GM12878 (cell line): ENCODE results near the gene BRD2. TPM values are rescaled to one million over a fixed set of nuclear protein-coding genes. Genes with fewer than 3 reads are reported as not detected.

ENCODE experiments used
- ATF7 ChIP-seq: fragments of 450-650 bp; IDR thresholded peaks from 2 replicates; pipeline ENCODE4 v1.6.1; 2016; ENCODE audit warnings: low read depth, mild to moderate bottlenecking
- CBX5 ChIP-seq: sonication (generic); IDR thresholded peaks from 2 replicates; pipeline ENCODE4 v1.6.1; 2016; ENCODE audit warnings: low read depth, moderate library complexity, mild to moderate bottlenecking, inconsistent platforms
- E2F4 ChIP-seq: IDR thresholded peaks from 2 replicates; pipeline ENCODE4 v1.6.1; 2012; ENCODE audit warnings: low read depth, low read length, improper control_type of control experiment
- EZH2 ChIP-seq: IDR thresholded peaks from 2 replicates; pipeline ENCODE4 v1.6.1; 2012; ENCODE audit warnings: low read depth, mild to moderate bottlenecking, control low read depth, inconsistent platforms, low read length, borderline replicate concordance; ENCODE audit not compliant: control insufficient read depth
- GATAD2B ChIP-seq: fragments of 450-650 bp; conservative IDR thresholded peaks from 2 replicates; pipeline ENCODE4 v1.6.1; 2017; ENCODE audit warnings: low read depth, mild to moderate bottlenecking, moderate library complexity
- LARP7 ChIP-seq: fragments of 450-650 bp; IDR thresholded peaks from 2 replicates; pipeline ENCODE4 v1.6.1; 2017; ENCODE audit warnings: mild to moderate bottlenecking
- MEF2A ChIP-seq: IDR thresholded peaks from 2 replicates; pipeline ENCODE4 v1.6.1; 2011; ENCODE audit warnings: low read depth, mild to moderate bottlenecking, low read length, moderate library complexity; ENCODE audit not compliant: insufficient read depth
- MTA2 ChIP-seq: fragments of 450-650 bp; IDR thresholded peaks from 2 replicates; pipeline ENCODE4 v1.6.1; 2016; ENCODE audit warnings: low read depth, mild to moderate bottlenecking, moderate library complexity
- MYB ChIP-seq: fragments of 150-350 bp; IDR thresholded peaks from 2 replicates; pipeline ENCODE4 v1.6.1; 2014; ENCODE audit warnings: mild to moderate bottlenecking, low read depth, low read length, borderline replicate concordance
- POLR2AphosphoS5 ChIP-seq: IDR thresholded peaks from 2 replicates; pipeline ENCODE4 v1.6.1; 2011; ENCODE audit warnings: mild to moderate bottlenecking, low read length, inconsistent platforms
- REST ChIP-seq: IDR thresholded peaks from 2 replicates; pipeline ENCODE4 v1.6.1; 2012; ENCODE audit warnings: mild to moderate bottlenecking, low read depth, low read length
- SMAD1 ChIP-seq: fragments of 450-650 bp; IDR thresholded peaks from 2 replicates; pipeline ENCODE4 v1.6.1; 2018; ENCODE audit warnings: mild to moderate bottlenecking, low read depth; ENCODE audit not compliant: partially characterized antibody
- SMC3 ChIP-seq: IDR thresholded peaks from 2 replicates; pipeline ENCODE4 v1.6.1; 2011; ENCODE audit warnings: low read length, improper control_type of control experiment, borderline replicate concordance
- SP1 ChIP-seq: IDR thresholded peaks from one replicate; pipeline ENCODE4 v1.6.1; 2011; ENCODE audit warnings: low read depth, low read length
- SREBF2 ChIP-seq: IDR thresholded peaks from 2 replicates; pipeline ENCODE4 v1.6.1; 2012; ENCODE audit warnings: mild to moderate bottlenecking, low read length
- YBX1 ChIP-seq: fragments of 450-650 bp; IDR thresholded peaks from 2 replicates; pipeline ENCODE4 v1.6.1; 2016; ENCODE audit warnings: antibody characterized with exemption
- ZNF217 ChIP-seq: fragments of 450-650 bp; IDR thresholded peaks from 2 replicates; pipeline ENCODE4 v1.6.1; 2017; ENCODE audit warnings: antibody characterized with exemption, mild to moderate bottlenecking
- ZNF24 ChIP-seq: fragments of 450-650 bp; IDR thresholded peaks from 2 replicates; pipeline ENCODE4 v1.6.1; 2017; ENCODE audit warnings: antibody characterized with exemption, mild to moderate bottlenecking
- polyA plus RNA-seq, 11 experiments: library from polyadenylated mRNA; depleted of rRNA in 4 of 11; unstranded in 6 of 11; stranded (reverse) in 5 of 11; fragments of >200 nt; fragmentation: Nextera tagmentation in 4 of 11; fragmentation: Illumina TruSeq in 1 of 11; extraction: Ambion mirVana in 4 of 11; extraction: Trizol in 1 of 11; gene quantifications; 1 replicate in 1 of 11; 2 replicates in 10 of 11; pipeline versions ENCODE4 v1.2.1 to v1.2.3, GENCODE V29; 2011 to 2016; ENCODE audit warnings: inconsistent platforms in 2 of 11, missing spikeins in 2 of 11, low read depth in 1 of 11
- total RNA-seq, 4 experiments: library from RNA; depleted of rRNA in 3 of 4; stranded (reverse); fragments of >200 nt in 3 of 4; fragmentation: Illumina TruSeq in 1 of 4; extraction: Trizol in 1 of 4; gene quantifications; 2 replicates each; pipeline versions ENCODE4 v1.2.1 to v1.2.3, GENCODE V29; 2013 to 2021
- TF ChIP-seq, protein P1 (sequence below): IDR thresholded peaks from 2 replicates; pipeline ENCODE4 v1.6.1; 2012; ENCODE audit warnings: low read depth, low read length, improper control_type of control experiment
- TF ChIP-seq, protein P2 (sequence below): fragments of 450-650 bp; IDR thresholded peaks from 2 replicates; pipeline ENCODE4 v1.6.1; 2016; ENCODE audit warnings: mild to moderate bottlenecking
- TF ChIP-seq, protein P3 (sequence below): fragments of 450-650 bp; IDR thresholded peaks from 2 replicates; pipeline ENCODE4 v1.6.1; 2018; ENCODE audit warnings: mild to moderate bottlenecking, low read depth, moderate library complexity; ENCODE audit not compliant: partially characterized antibody

Gene BRD2
- total and polyA plus RNA-seq, 10 of the 15 experiments (the other 5 are each of a cell fraction or from before 2014, with no cell fraction given), result 32.2 to 239 (median 139) TPM

GRCh38 chr6:32969685-32970412 lies 1.5 kb downstream of the BRD2 start (continued):
- no peak for TF ChIP-seq REST
- TF ChIP-seq MYB, result peak; percentile 32; the same call in 1 of the 2 replicates
- TF ChIP-seq, protein P1, sequence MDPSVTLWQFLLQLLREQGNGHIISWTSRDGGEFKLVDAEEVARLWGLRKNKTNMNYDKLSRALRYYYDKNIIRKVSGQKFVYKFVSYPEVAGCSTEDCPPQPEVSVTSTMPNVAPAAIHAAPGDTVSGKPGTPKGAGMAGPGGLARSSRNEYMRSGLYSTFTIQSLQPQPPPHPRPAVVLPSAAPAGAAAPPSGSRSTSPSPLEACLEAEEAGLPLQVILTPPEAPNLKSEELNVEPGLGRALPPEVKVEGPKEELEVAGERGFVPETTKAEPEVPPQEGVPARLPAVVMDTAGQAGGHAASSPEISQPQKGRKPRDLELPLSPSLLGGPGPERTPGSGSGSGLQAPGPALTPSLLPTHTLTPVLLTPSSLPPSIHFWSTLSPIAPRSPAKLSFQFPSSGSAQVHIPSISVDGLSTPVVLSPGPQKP, result no peak
- peak; percentile 13 for TF ChIP-seq SP1
- no peak for TF ChIP-seq ZNF217
- peak; percentile 74 for TF ChIP-seq POLR2AphosphoS5
- TF ChIP-seq ZNF24, result no peak
- TF ChIP-seq, protein P2, sequence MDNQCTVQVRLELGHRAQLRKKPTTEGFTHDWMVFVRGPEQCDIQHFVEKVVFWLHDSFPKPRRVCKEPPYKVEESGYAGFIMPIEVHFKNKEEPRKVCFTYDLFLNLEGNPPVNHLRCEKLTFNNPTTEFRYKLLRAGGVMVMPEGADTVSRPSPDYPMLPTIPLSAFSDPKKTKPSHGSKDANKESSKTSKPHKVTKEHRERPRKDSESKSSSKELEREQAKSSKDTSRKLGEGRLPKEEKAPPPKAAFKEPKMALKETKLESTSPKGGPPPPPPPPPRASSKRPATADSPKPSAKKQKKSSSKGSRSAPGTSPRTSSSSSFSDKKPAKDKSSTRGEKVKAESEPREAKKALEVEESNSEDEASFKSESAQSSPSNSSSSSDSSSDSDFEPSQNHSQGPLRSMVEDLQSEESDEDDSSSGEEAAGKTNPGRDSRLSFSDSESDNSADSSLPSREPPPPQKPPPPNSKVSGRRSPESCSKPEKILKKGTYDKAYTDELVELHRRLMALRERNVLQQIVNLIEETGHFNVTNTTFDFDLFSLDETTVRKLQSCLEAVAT, result peak; percentile 63; the same call in 1 of the 2 replicates
- no peak for TF ChIP-seq E2F4
- no peak for TF ChIP-seq GATAD2B
- TF ChIP-seq, protein P3, sequence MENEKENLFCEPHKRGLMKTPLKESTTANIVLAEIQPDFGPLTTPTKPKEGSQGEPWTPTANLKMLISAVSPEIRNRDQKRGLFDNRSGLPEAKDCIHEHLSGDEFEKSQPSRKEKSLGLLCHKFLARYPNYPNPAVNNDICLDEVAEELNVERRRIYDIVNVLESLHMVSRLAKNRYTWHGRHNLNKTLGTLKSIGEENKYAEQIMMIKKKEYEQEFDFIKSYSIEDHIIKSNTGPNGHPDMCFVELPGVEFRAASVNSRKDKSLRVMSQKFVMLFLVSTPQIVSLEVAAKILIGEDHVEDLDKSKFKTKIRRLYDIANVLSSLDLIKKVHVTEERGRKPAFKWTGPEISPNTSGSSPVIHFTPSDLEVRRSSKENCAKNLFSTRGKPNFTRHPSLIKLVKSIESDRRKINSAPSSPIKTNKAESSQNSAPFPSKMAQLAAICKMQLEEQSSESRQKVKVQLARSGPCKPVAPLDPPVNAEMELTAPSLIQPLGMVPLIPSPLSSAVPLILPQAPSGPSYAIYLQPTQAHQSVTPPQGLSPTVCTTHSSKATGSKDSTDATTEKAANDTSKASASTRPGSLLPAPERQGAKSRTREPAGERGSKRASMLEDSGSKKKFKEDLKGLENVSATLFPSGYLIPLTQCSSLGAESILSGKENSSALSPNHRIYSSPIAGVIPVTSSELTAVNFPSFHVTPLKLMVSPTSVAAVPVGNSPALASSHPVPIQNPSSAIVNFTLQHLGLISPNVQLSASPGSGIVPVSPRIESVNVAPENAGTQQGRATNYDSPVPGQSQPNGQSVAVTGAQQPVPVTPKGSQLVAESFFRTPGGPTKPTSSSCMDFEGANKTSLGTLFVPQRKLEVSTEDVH, result no peak
- no peak; the same call in 1 of the 2 replicates for TF ChIP-seq SREBF2
- no peak for TF ChIP-seq CBX5
- no peak for TF ChIP-seq MEF2A
- TF ChIP-seq SMC3, result no peak
- TF ChIP-seq ATF7, result no peak
- no peak for TF ChIP-seq EZH2
- TF ChIP-seq SMAD1, result peak; percentile 25
- TF ChIP-seq LARP7, result peak; percentile 21; the same call in 1 of the 2 replicates
- no peak for TF ChIP-seq YBX1
- no peak for TF ChIP-seq MTA2
